ENCODE data around the gene PID1. TPM values are rescaled to one million over a fixed set of nuclear protein-coding genes. Genes with fewer than 3 reads are reported as not detected.

Gene PID1
- total RNA-seq, 1 donor from 2014 or later = not detected

DNA sequence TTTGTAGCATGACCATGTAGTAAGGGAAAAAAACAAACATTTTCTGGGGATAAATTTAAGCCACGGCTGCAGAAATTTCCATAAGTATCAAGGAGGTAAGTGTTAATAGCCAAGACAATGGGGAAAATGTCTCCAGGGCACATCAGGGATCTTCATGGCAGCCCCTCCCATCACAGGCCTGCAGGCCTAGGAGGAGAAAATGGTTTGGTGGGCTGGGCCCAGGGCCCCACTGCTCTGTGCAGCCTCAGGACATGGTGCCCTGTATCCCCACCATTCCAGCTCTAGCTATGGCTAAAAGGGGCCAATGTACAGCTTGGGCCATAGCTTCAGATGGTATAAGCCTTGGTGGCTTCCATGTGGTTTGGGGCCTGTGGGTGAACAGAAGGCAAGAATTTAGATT lies 271.8 kb downstream of the PID1 start:
- intact Hi-C loops (cut with micrococcal nuclease) = no loop called here
- no peak overlapping the region for H3K4me3 Mint-ChIP-seq
- ATAC-seq (ENCODE audit: low read depth) (no peak), DNase-seq (no peak)
- ChIA-PET POLR2A (no interaction called here), CTCF (no interaction called here)
- H3K27me3 Mint-ChIP-seq = no peaks in the 10 kb centered on the region
- TF ChIP-seq, protein P1, sequence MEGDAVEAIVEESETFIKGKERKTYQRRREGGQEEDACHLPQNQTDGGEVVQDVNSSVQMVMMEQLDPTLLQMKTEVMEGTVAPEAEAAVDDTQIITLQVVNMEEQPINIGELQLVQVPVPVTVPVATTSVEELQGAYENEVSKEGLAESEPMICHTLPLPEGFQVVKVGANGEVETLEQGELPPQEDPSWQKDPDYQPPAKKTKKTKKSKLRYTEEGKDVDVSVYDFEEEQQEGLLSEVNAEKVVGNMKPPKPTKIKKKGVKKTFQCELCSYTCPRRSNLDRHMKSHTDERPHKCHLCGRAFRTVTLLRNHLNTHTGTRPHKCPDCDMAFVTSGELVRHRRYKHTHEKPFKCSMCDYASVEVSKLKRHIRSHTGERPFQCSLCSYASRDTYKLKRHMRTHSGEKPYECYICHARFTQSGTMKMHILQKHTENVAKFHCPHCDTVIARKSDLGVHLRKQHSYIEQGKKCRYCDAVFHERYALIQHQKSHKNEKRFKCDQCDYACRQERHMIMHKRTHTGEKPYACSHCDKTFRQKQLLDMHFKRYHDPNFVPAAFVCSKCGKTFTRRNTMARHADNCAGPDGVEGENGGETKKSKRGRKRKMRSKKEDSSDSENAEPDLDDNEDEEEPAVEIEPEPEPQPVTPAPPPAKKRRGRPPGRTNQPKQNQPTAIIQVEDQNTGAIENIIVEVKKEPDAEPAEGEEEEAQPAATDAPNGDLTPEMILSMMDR (IDR thresholded peaks at IDR 0.05) = no peak
- no peaks in the 10 kb centered on the region for H3K4me1 Mint-ChIP-seq
- no peaks in the 10 kb centered on the region for H3K36me3 Mint-ChIP-seq (ENCODE audit: low read depth)
- H3K9me3 Mint-ChIP-seq = peaks cover 17% of the 10 kb centered on the region
- H3K27ac Mint-ChIP-seq = no peak overlapping the region

DNA sequence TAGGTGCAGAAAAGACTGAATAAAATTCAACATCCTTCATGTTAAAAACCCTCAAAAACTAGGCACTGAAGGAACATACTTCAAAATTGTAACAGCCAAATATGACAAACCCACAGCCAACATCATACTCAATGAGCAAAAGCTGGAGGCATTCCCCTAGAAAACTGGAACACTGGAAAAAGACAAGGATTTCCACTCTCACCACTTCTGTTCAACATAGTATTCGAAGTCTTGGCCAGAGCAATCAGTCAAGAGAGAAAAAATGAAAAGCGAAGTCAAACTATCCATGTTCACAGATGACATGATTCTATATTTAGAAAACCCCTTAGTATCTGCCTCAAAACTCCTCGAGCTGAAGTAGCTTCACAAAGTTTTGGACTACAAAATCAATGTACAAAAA lies 282.3 kb downstream of the PID1 start:
- DNase-seq (no peak), ATAC-seq (ENCODE audit: low read depth) (no peak)
- ChIA-PET CTCF (no interaction called here), POLR2A (no interaction called here)
- no peaks in the 10 kb centered on the region for H3K27me3 Mint-ChIP-seq
- H3K4me1 Mint-ChIP-seq = no peaks in the 10 kb centered on the region
- H3K9me3 Mint-ChIP-seq = peaks cover 8% of the 10 kb centered on the region
- no peak overlapping the region for H3K27ac Mint-ChIP-seq
- intact Hi-C loops (cut with micrococcal nuclease) = no loop called here
- TF ChIP-seq, protein P1 (IDR thresholded peaks at IDR 0.05) = no peak
- H3K36me3 Mint-ChIP-seq (ENCODE audit: low read depth) = no peaks in the 10 kb centered on the region
- no peak overlapping the region for H3K4me3 Mint-ChIP-seq

DNA sequence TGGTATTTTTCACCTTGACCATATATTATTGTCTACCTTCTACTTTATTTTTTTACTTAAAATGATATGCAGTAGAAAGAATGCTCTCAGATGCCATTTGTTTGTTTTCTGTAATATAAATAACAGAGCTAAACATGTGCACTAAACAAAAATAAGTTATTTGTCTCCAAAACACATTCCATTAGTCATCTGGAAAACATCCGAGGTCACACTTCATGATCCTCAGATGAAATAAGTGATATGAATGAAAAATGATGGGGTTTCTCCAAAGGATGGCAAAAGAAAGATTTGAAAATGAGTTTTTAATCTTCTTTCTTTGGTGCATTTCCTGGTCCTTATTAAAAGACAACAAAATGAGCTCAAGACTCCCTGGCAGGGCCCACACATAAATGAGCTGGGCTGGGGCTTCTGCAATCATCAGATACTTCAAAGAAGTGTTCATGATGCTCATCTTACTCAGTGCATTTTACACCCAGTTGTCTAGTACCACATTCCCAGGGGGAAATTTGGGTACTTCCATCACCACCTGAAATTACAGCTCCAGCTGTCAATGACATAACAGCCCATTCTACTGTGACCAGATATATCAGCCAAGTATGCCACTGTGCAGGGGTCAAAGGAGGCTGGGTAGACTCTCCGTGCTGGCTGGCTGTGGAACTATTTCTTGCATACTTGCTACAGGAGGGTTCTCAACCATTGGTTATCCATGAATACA lies 283.5 kb downstream of the PID1 start:
- TF ChIP-seq, protein P1 (IDR thresholded peaks at IDR 0.05) = no peak
- peaks cover 10% of the 10 kb centered on the region for H3K9me3 Mint-ChIP-seq
- POLR2A ChIA-PET = no interaction called here
- ATAC-seq (ENCODE audit: low read depth) = no peak
- H3K27me3 Mint-ChIP-seq = no peaks in the 10 kb centered on the region
- H3K4me3 Mint-ChIP-seq = no peak overlapping the region
- intact Hi-C loops (cut with micrococcal nuclease) = no loop called here
- H3K4me1 Mint-ChIP-seq = no peaks in the 10 kb centered on the region
- no peak overlapping the region for H3K27ac Mint-ChIP-seq
- DNase-seq = no peak
- H3K36me3 Mint-ChIP-seq (ENCODE audit: low read depth) = no peaks in the 10 kb centered on the region
- CTCF ChIA-PET = no interaction called here

DNA sequence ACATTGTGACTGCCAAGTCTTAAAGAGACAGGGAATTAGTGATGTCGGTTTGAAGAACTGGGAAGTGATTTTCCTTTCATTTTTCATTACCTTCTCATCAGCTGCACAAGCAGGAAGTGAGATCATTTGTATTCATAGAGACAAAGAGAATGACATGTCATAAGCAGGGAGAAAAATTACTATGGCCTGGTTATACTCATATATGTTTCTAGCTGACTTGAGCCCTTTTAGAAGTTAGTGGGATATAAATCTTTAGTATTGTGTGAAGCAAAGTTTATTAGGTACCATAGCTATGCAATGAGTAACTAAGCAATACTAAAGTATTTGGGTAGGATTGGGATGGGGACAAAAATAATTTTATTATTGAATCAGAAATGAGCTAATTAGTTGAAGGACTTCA lies 284.1 kb downstream of the PID1 start:
- ATAC-seq (ENCODE audit: low read depth) (no peak), DNase-seq (no peak)
- no peak overlapping the region for H3K4me3 Mint-ChIP-seq
- peaks cover 10% of the 10 kb centered on the region for H3K9me3 Mint-ChIP-seq
- H3K27me3 Mint-ChIP-seq = no peaks in the 10 kb centered on the region
- H3K36me3 Mint-ChIP-seq (ENCODE audit: low read depth) = no peaks in the 10 kb centered on the region
- no peak overlapping the region for H3K27ac Mint-ChIP-seq
- TF ChIP-seq, protein P1 (IDR thresholded peaks at IDR 0.05) = no peak
- POLR2A ChIA-PET = no interaction called here
- intact Hi-C loops (cut with micrococcal nuclease) = no loop called here
- no peaks in the 10 kb centered on the region for H3K4me1 Mint-ChIP-seq
- CTCF ChIA-PET = no interaction called here

DNA sequence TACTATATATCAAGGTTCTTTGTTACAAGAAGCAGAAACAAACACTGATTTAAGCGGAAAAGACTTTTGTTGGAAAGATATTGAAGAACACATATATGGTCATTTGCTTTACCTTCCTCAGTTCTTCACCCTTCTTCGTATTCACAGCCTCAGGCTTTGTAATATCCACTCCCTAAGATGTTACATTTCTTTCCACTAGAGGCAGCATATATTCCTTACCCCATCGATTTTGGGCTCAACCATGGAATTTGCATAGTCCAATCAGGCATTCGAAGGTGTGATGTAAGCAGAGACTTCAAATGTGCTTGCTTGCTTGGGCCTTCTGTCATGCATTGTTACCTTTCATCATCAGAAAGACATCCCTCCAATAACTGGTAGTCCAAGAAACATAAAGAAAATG lies 287.4 kb downstream of the PID1 start:
- H3K27ac Mint-ChIP-seq = no peak overlapping the region
- DNase-seq (no peak), ATAC-seq (ENCODE audit: low read depth) (no peak)
- intact Hi-C loops (cut with micrococcal nuclease) = no loop called here
- peaks cover 14% of the 10 kb centered on the region for H3K9me3 Mint-ChIP-seq
- no peaks in the 10 kb centered on the region for H3K27me3 Mint-ChIP-seq
- ChIA-PET POLR2A (no interaction called here), CTCF (no interaction called here)
- no peak overlapping the region for H3K4me3 Mint-ChIP-seq
- TF ChIP-seq, protein P1 (IDR thresholded peaks at IDR 0.05) = no peak
- H3K36me3 Mint-ChIP-seq (ENCODE audit: low read depth) = no peaks in the 10 kb centered on the region
- H3K4me1 Mint-ChIP-seq = no peaks in the 10 kb centered on the region

All from activated B cell treated with CpG ODN at 0.5 μM for 24 hours (primary cell).